ENCODE results near the gene GAS1. TPM values are rescaled to one million over a fixed set of nuclear protein-coding genes. Genes with fewer than 3 reads are reported as not detected.

The GAS1 gene
- total RNA-seq, 1 donor from 2014 or later = 5.0 TPM

DNA sequence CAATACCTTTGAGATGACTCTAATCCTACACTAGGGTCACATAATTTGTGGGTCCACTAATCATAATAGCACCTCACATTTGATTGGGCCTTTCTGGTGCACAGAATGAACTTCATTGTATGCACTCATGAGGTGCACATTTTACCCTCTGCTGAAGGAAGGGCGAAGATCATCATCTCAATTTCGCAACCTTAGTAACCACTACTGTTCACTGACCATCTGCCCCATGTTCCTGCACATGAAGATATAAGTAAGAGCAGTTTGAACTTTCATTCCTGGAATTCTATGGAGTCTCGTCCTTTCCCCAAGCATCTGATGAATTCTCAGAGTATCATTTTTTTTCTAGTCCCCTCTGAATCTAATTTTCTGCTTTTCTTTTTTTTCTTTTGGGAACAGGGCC is 21.2 kb downstream of the GAS1 start:
- no peak for DNase-seq (ENCODE audit: extremely low read depth, low read depth, low spot score)

DNA sequence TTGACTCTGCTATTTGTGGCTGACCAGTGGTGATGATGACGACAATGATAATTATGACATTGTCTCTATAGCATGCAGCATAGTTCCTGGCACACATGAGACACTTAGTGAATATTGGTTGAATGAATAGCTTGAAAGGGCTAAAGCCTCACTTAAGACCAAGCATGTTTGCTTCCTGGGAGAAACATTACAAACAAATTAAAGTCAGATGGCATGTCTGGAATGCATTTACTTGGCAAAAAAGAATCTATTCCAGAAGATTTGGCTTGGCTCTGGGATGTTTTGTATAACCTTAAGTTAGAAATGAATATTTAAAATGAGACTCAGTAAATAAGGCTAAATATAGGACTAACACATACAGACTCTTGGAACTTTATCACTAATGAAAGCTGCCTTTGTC is 21.6 kb downstream of the GAS1 start:
- DNase-seq (ENCODE audit: extremely low read depth, low read depth, low spot score) = no peak

- no peak for DNase-seq (ENCODE audit: extremely low read depth, low read depth, low spot score)
Measured at GRCh38 chr9:86924206-86924605, 23.1 kb downstream of the GAS1 start.

DNA sequence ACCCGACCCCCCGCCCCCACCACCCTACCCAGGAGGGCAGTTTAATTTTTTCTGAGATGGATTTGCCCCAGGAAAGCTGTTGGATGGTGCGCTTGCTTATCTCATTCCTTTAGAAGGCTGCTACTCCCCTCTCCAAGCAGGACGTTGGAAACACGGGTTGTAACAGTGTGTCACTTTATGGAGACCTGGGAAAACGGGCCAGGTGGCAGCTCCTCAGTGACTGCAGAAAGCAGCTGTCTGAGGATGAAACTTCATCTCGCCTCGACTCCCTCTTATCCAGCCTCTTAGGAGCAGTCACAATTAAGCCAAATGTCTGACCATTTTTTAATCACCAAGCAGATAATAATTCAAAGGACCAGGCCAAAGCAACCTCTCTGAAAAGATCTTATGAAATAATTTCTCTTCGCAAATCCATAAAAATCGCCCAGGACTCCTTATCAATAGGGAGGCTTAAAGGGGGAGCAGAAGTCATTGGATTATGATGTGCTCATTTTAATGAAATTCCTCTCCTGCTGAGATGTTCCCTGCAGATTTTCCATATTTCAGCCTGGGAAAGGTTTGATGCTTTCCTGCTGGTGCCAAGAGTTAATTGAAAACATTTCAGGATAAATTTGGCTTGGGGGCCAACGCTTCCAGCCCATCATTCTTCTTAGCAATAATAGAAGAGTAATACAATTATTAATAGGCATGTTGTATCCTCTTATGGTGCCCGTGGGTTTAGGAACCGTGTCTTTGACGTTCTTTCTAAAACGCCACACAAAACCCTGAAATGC is 26.0 kb downstream of the GAS1 start:
- no peak for DNase-seq (ENCODE audit: extremely low read depth, low read depth, low spot score)

DNA sequence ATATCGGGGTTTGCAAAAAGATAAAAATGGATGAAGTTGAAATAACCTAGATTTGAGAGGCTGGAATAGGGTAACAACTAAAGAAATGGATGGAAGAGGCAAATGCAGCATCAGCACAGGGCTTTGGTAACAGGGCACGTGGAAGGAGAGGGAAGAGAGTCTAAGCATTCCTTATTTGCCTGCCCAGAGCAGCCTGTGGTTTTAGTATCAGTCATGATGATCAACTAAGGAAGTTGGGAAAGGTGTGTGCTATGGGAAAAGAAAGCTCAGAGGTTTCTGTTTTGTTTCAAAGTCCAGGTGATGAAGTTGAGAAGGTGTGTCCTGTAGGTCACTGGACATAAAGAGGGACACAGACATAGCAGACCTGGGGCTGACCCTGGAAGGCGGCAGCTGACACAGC is 28.8 kb downstream of the GAS1 start:
- DNase-seq (ENCODE audit: extremely low read depth, low read depth, low spot score) = no peak

GRCh38 chr9:86912210-86912609 is 35.1 kb downstream of the GAS1 start:
- no peak for DNase-seq (ENCODE audit: extremely low read depth, low read depth, low spot score)

GRCh38 chr9:86909388-86909787 is 37.9 kb downstream of the GAS1 start:
- DNase-seq (ENCODE audit: extremely low read depth, low read depth, low spot score) = no peak

DNA sequence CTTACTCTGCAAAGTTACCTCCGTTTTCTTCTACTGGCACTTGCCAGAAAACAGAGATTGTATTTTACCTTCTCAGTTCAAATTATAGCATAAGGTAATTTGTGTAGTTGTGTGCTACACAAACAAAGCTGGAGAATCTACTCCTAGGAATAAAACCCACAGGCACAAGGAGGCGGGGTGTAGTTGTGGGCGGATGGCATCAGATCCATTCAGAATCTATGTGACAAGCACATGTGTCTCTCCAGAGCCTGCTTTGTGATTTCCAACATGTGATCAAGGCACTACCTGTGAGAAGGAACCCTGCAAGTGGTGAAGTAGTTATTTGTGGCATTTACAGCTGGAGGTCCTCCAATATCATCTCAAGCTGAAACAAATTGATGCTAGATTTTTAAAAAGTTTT is 39.0 kb downstream of the GAS1 start:
- DNase-seq (ENCODE audit: extremely low read depth, low read depth, low spot score) = no peak

GRCh38 chr9:86907346-86907745 is 40.0 kb downstream of the GAS1 start:
- no peak for DNase-seq (ENCODE audit: extremely low read depth, low read depth, low spot score)

- DNase-seq (ENCODE audit: extremely low read depth, low read depth, low spot score) = no peak
Measured at GRCh38 chr9:86903734-86904085, 43.6 kb downstream of the GAS1 start.

DNA sequence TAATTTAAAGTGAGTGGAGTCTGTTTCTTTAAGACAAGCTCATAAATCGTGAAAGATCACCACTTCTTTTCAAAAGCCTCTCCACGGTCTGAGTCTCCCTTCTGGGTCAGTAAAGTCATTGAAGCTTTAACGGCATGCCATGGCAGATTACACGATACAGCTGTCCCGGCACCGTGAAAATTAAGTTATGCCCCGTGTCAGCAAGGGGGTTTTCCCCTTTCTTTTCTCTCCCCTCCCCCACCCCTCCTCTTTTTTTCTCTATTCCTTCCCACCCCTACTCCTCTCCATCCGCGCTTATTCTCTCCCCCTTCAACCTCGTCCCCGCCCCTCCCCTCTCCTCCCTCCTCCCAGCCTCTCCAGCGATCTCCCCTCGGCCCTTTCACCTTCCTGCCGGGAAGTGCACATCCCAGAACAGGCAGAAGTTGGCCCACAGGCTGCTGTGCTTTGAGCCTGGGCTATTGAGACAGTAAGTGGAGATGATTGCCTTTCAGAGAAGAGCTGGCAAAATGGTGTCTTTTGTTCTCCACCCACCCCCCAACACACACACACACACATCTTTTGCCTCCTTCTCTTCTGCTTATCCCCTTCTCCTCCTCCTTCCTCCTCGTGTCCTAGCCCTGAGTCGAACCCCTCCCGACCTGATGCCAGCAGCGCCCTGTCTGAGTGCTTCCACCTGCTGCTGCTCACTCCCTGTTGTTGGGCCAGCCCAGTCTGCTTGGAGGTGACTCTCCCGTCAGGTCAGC is 44.1 kb downstream of the GAS1 start:
- DNase-seq (ENCODE audit: extremely low read depth, low read depth, low spot score) = no peak

GRCh38 chr9:86902586-86902985 is 44.7 kb downstream of the GAS1 start:
- DNase-seq (ENCODE audit: extremely low read depth, low read depth, low spot score) = no peak

GRCh38 chr9:86902176-86902575 is 45.1 kb downstream of the GAS1 start:
- DNase-seq (ENCODE audit: extremely low read depth, low read depth, low spot score) = no peak

DNA sequence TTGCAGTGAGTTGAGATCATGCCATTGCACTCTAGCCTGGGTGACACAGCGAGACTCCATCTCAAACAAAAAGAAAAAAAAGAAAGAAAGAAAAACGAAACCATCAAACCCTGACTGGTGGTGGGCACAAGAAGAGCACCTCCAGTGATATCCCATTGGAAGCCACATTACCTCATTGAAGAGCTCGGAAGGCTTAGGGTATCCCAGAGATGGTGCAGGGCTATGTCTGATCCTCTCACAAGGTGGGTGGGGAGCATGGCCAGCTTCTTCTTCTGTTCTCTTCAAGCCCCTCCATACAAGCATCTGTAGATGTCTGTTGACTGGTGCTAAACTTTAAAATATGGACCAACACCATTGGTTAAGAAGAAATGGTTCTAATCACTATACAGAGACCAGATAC is 45.8 kb downstream of the GAS1 start:
- no peak for DNase-seq (ENCODE audit: extremely low read depth, low read depth, low spot score)
